HG02798 (cell line): ENCODE data around the gene RIMKLA.

ENCODE experiments used
- ATAC-seq: cut with Tn5 transposase; IDR thresholded peaks from one replicate; pipeline ENCODE4 v1.9.1; 2021; ENCODE audit warnings: mild to moderate bottlenecking; ENCODE audit not compliant: unreplicated experiment, poor library complexity

RIMKLA gene

GRCh38 chr1:42380586-42381279 is at the start of gene RIMKLA:
RIMKLA (plus strand) TSS chr1:42380792; CDS start chr1:42380935, 143 bp downstream.
- peak; percentile 89 for ATAC-seq

- no peak for ATAC-seq
Measured at GRCh38 chr1:42332877-42333276, 47.7 kb upstream of the RIMKLA start.

- no peak for ATAC-seq
Measured at GRCh38 chr1:42333662-42334239, 46.8 kb upstream of the RIMKLA start.

GRCh38 chr1:42334240-42335049 is 46.1 kb upstream of the RIMKLA start:
- ATAC-seq, result peak; percentile 76

- ATAC-seq, result peak; percentile 84
Measured at GRCh38 chr1:42335050-42335808, 45.4 kb upstream of the RIMKLA start, which contains the start of gene FOXJ3. FOXJ3 (minus strand) TSS chr1:42335235; CDS start chr1:42311093, 24,142 bp downstream.

GRCh38 chr1:42335809-42336518 is 44.6 kb upstream of the RIMKLA start:
- ATAC-seq, result no peak

- no peak for ATAC-seq
Measured at GRCh38 chr1:42336978-42337377, 43.6 kb upstream of the RIMKLA start.

- no peak for ATAC-seq
Measured at GRCh38 chr1:42340093-42340492, 40.5 kb upstream of the RIMKLA start.

GRCh38 chr1:42340901-42341300 is 39.7 kb upstream of the RIMKLA start:
- no peak for ATAC-seq

- no peak for ATAC-seq
Measured at GRCh38 chr1:42343049-42343448, 37.5 kb upstream of the RIMKLA start.

GRCh38 chr1:42348498-42348897 is 32.1 kb upstream of the RIMKLA start:
- ATAC-seq, result no peak

- ATAC-seq, result no peak
Measured at GRCh38 chr1:42350086-42350485, 30.5 kb upstream of the RIMKLA start.

GRCh38 chr1:42358791-42359190 is 21.8 kb upstream of the RIMKLA start:
- ATAC-seq, result peak; percentile 70

- no peak for ATAC-seq
Measured at GRCh38 chr1:42359466-42359865, 21.1 kb upstream of the RIMKLA start.

GRCh38 chr1:42364089-42364488 is 16.5 kb upstream of the RIMKLA start:
- ATAC-seq, result no peak

GRCh38 chr1:42364542-42364941 is 16.1 kb upstream of the RIMKLA start:
- no peak for ATAC-seq

- no peak for ATAC-seq
Measured at GRCh38 chr1:42365118-42365517, 15.5 kb upstream of the RIMKLA start.

- ATAC-seq, result no peak
Measured at GRCh38 chr1:42368096-42368795, 12.3 kb upstream of the RIMKLA start.

GRCh38 chr1:42369471-42369870 is 11.1 kb upstream of the RIMKLA start:
- ATAC-seq, result no peak
